Measurements from ENCODE around the gene MACC1. TPM values are rescaled to one million over a fixed set of nuclear protein-coding genes. Genes with fewer than 3 reads are reported as not detected.

The MACC1 gene
- total and polyA plus RNA-seq, 2 donors (not counting 3 experiments of a cell fraction or from before 2014, with no cell fraction given), result not detected

- CTCF ChIA-PET, result no interaction called here
- FAIRE-seq, result no peak
- H3K4me3 ChIP-seq (replicated peaks in 1 of 3; ENCODE audit: insufficient read depth in 1 of 3, low read depth in 1 of 3, low read length in 3 of 3), result no peak overlapping the region
- no peaks in the 10 kb centered on the region for H3K9me3 ChIP-seq (replicated peaks; ENCODE audit: control insufficient read depth, insufficient read depth, low read length)
- H3K9ac ChIP-seq (replicated peaks; ENCODE audit: extremely low read depth, insufficient read depth, low read length), result no peak overlapping the region
- no peaks in the 10 kb centered on the region for H3K27me3 ChIP-seq (ENCODE audit: control insufficient read depth in 2 of 2, insufficient read depth in 2 of 2, low read length in 2 of 2)
- no peaks in the 10 kb centered on the region for H3K79me2 ChIP-seq (ENCODE audit: control insufficient read depth, insufficient read depth, low read length)
- H3K27ac ChIP-seq (ENCODE audit: insufficient read depth, low read depth, low read length), result no peak overlapping the region
- no peak for DNase-seq (ENCODE audit: low read depth, low spot score)
- no peak overlapping the region for H3K4me2 ChIP-seq (ENCODE audit: insufficient read depth, low read length)
- no peaks in the 10 kb centered on the region for H3K36me3 ChIP-seq (ENCODE audit: control insufficient read depth in 2 of 2, extremely low read depth in 1 of 2, insufficient read depth in 2 of 2, low read length in 2 of 2)
- TF ChIP-seq POLR2AphosphoS5 (IDR thresholded peaks at IDR 0.05; ENCODE audit: insufficient read depth, low read depth, low read length) (no peak), JUN (IDR thresholded peaks at IDR 0.05; ENCODE audit: borderline replicate concordance, insufficient read depth, insufficient read length, low read depth) (no peak), FOS (IDR thresholded peaks at IDR 0.05; ENCODE audit: borderline replicate concordance, insufficient read depth, low read length) (no peak), MAX (IDR thresholded peaks at IDR 0.05; ENCODE audit: insufficient read depth, insufficient read length) (no peak), GATA2 (IDR thresholded peaks at IDR 0.05; ENCODE audit: insufficient read depth, insufficient read length, low read depth, low read length) (no peak)
- H3K9me1 ChIP-seq (replicated peaks; ENCODE audit: control insufficient read depth, extremely low read depth, insufficient read depth, low read length), result no peaks in the 10 kb centered on the region
- POLR2A ChIA-PET, result no interaction called here
- peaks cover 20% of the 10 kb centered on the region for H3K4me1 ChIP-seq (ENCODE audit: control insufficient read depth, extremely low read depth, insufficient read depth, low read length)
- BruUV-seq (replicated peaks), result no TSS peak
- H4K20me1 ChIP-seq (replicated peaks; ENCODE audit: control insufficient read depth, extremely low read depth, insufficient read depth, low read length), result no peaks in the 10 kb centered on the region
- intact Hi-C loops (cut with micrococcal nuclease) (no loop called here), dilution Hi-C loops (cut with MboI; ENCODE audit: extremely low pct_ligation_motif_present, low sequenced_read_pairs) (no loop called here)
- H2AFZ ChIP-seq (ENCODE audit: low read depth, low read length), result no peak overlapping the region
Observed at GRCh38 chr7:20233362-20233761, 16.2 kb upstream of the MACC1 start.

GRCh38 chr7:20232848-20233247 is 15.7 kb upstream of the MACC1 start:
- no peak overlapping the region for H3K27ac ChIP-seq (ENCODE audit: insufficient read depth, low read depth, low read length)
- no peak for TF ChIP-seq POLR2AphosphoS5 (IDR thresholded peaks at IDR 0.05; ENCODE audit: insufficient read depth, low read depth, low read length)
- no peak for TF ChIP-seq POLR2A (IDR thresholded peaks at IDR 0.05; ENCODE audit: low read depth, low read length)
- TF ChIP-seq EZH2 (IDR thresholded peaks at IDR 0.05; ENCODE audit: borderline replicate concordance, low read depth, low read length, severe bottlenecking), result no peak
- TF ChIP-seq JUN (IDR thresholded peaks at IDR 0.05; ENCODE audit: borderline replicate concordance, insufficient read depth, insufficient read length, low read depth), result no peak
- no peak for TF ChIP-seq GATA2 (IDR thresholded peaks at IDR 0.05; ENCODE audit: insufficient read depth, insufficient read length, low read depth, low read length)
- TF ChIP-seq MAX (IDR thresholded peaks at IDR 0.05; ENCODE audit: insufficient read depth, insufficient read length), result no peak
- no peak for TF ChIP-seq MYC (IDR thresholded peaks at IDR 0.05; ENCODE audit: low read depth, low read length)
- no peak for TF ChIP-seq CTCF (IDR thresholded peaks at IDR 0.05; ENCODE audit: extremely low read depth in 1 of 2, insufficient read depth in 1 of 2, low read depth in 1 of 2, low read length in 2 of 2)
- no peaks in the 10 kb centered on the region for H3K9me3 ChIP-seq (replicated peaks; ENCODE audit: control insufficient read depth, insufficient read depth, low read length)
- DNase-seq (ENCODE audit: low read depth, low spot score), result no peak
- no peaks in the 10 kb centered on the region for H4K20me1 ChIP-seq (replicated peaks; ENCODE audit: control insufficient read depth, extremely low read depth, insufficient read depth, low read length)
- ChIA-PET POLR2A (no interaction called here), CTCF (no interaction called here)
- no peak overlapping the region for H2AFZ ChIP-seq (ENCODE audit: low read depth, low read length)
- H3K9ac ChIP-seq (replicated peaks; ENCODE audit: extremely low read depth, insufficient read depth, low read length), result no peak overlapping the region
- H3K4me1 ChIP-seq (ENCODE audit: control insufficient read depth, extremely low read depth, insufficient read depth, low read length), result peaks cover 20% of the 10 kb centered on the region
- no peaks in the 10 kb centered on the region for H3K27me3 ChIP-seq (ENCODE audit: control insufficient read depth in 2 of 2, insufficient read depth in 2 of 2, low read length in 2 of 2)
- H3K4me2 ChIP-seq (ENCODE audit: insufficient read depth, low read length), result no peak overlapping the region
- FAIRE-seq, result no peak
- H3K4me3 ChIP-seq (replicated peaks in 1 of 3; ENCODE audit: insufficient read depth in 1 of 3, low read depth in 1 of 3, low read length in 3 of 3), result no peak overlapping the region
- no peaks in the 10 kb centered on the region for H3K79me2 ChIP-seq (ENCODE audit: control insufficient read depth, insufficient read depth, low read length)
- dilution Hi-C loops (cut with MboI; ENCODE audit: extremely low pct_ligation_motif_present, low sequenced_read_pairs) (no loop called here), intact Hi-C loops (cut with micrococcal nuclease) (no loop called here)
- no TSS peak for BruUV-seq (replicated peaks)
- no peaks in the 10 kb centered on the region for H3K36me3 ChIP-seq (ENCODE audit: control insufficient read depth in 2 of 2, extremely low read depth in 1 of 2, insufficient read depth in 2 of 2, low read length in 2 of 2)
- no peaks in the 10 kb centered on the region for H3K9me1 ChIP-seq (replicated peaks; ENCODE audit: control insufficient read depth, extremely low read depth, insufficient read depth, low read length)
